HCT116 (cell line): Measurements from ENCODE around the gene SLAMF6.
"Not testable (repeated sequence)": the region's sequence is repeated elsewhere in the genome, so short reads cannot be mapped to it uniquely, and the experiment has no call there.

Experiments used
- CTCF ChIP-seq, 3 experiments: fragments of 200-600 bp in 1 of 3; sonication (generic) in 1 of 3; IDR thresholded peaks in 2 of 3; conservative IDR thresholded peaks in 1 of 3; 2 replicates each; pipeline ENCODE4 v1.5.1; 2012 to 2017; ENCODE audit warnings: low read depth in 2 of 3, low read length in 2 of 3, antibody characterized with exemption in 1 of 3, borderline replicate concordance in 1 of 3, control low read depth in 1 of 3, mild to moderate bottlenecking in 1 of 3, mixed read lengths in 1 of 3, mixed run types in 1 of 3, moderate library complexity in 1 of 3; ENCODE audit not compliant: insufficient read depth in 1 of 3
- EZH2 ChIP-seq: fragments of 200-600 bp; sonication (generic); IDR thresholded peaks from 2 replicates; pipeline ENCODE4 v1.6.1; 2017; ENCODE audit warnings: antibody characterized with exemption, mixed run types
- POLR2A ChIP-seq: IDR thresholded peaks from 2 replicates; pipeline ENCODE4 v1.7.0; 2011; ENCODE audit warnings: borderline replicate concordance; ENCODE audit not compliant: insufficient read depth, insufficient read length; ENCODE audit errors: extremely low read depth
- POLR2AphosphoS5 ChIP-seq: IDR thresholded peaks from 2 replicates; pipeline ENCODE4 v1.6.1; 2011; ENCODE audit warnings: mild to moderate bottlenecking, low read depth, low read length, moderate library complexity
- REST ChIP-seq: IDR thresholded peaks from 2 replicates; pipeline ENCODE4 v1.6.1; 2012; ENCODE audit warnings: low read depth
- SP1 ChIP-seq: IDR thresholded peaks from 2 replicates; pipeline ENCODE4 v1.6.1; 2012; ENCODE audit warnings: low read depth

GRCh38 chr1:160523789-160524188 is 734 bp upstream of the SLAMF6 start:
- TF ChIP-seq REST; CTCF (IDR thresholded peaks at IDR 0.05 in 2 of 3, conservative IDR thresholded peaks at IDR 0.05 in 1 of 3; ENCODE audit: borderline replicate concordance in 1 of 3, insufficient read depth in 1 of 3, low read depth in 2 of 3, low read length in 2 of 3); SP1; EZH2; POLR2A; POLR2AphosphoS5: not testable (repeated sequence)
